SW 1271 (cell line): Measurements from ENCODE around the gene ENDOU.
"Not testable (repeated sequence)": the region's sequence is repeated elsewhere in the genome, so short reads cannot be mapped to it uniquely, and the experiment has no call there.

Experiments used
- DNase-seq, 2 experiments: peaks; one replicate each; lab custom pipeline; 2025; lab: John Stamatoyannopoulos, UW

The ENDOU gene

DNA sequence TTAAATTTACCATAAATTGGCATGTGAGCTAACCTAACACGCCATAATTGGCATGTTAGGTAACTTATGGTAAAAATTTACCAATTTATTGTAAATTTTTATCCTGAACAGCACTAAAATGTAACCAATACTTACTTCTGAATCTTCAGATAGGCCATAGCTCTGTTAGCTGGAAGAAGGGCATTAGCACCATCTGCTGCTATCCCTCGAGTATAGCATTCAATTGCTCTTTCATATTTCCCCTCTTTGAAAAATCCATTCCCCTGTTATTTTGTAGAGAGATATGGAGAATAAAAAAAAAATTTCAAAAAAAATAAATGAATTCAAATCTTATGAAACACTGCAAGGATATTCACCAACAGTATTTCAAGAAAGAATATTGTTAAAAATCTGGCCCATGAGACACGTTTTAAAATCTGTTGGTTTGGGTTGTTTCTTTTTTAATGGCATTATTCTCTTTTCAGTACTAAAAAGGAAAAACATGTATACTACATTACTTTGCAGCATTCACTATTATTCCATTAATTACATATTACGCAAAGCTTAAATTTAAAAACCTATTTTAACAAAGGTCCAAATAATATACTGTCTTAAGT lies 38.5 kb downstream of the ENDOU start:
- DNase-seq: peak in 1 of 2 experiments; percentile 61

GRCh38 chr12:47679785-47680184 lies 45.5 kb downstream of the ENDOU start:
- DNase-seq: no peak

GRCh38 chr12:47672068-47672467 lies 53.2 kb downstream of the ENDOU start:
- DNase-seq: no peak

GRCh38 chr12:47667935-47668334 lies 57.4 kb downstream of the ENDOU start:
- not testable (repeated sequence) for DNase-seq
